Kidney (tissue), 14 donors: ENCODE data around the gene BACE1-AS. TPM values are rescaled to one million over a fixed set of nuclear protein-coding genes. Genes with fewer than 3 reads are reported as not detected.
"Not testable (repeated sequence)": the region's sequence is repeated elsewhere in the genome, so short reads cannot be mapped to it uniquely, and the experiment has no call there.

Experiments used
- DNase-seq, 5 donors: peaks; one replicate each; pipeline ENCODE4 v3.0.0-alpha.2; 2013 to 2020
- FAIRE-seq: peaks from 2 replicates; lab custom pipeline; 2012; peaks lifted over from hg19 to GRCh38; lab: Jason Lieb, UNC
- H3K27ac ChIP-seq, 2 donors: one replicate each; pipeline ENCODE4 v1.7.0; 2013; ENCODE audit warnings: low read depth in 2 of 2, low read length in 2 of 2, inconsistent platforms in 1 of 2
- H3K27me3 ChIP-seq: one replicate; pipeline ENCODE4 v1.7.1; 2013; ENCODE audit warnings: low read length, inconsistent platforms; ENCODE audit not compliant: control insufficient read depth, insufficient read depth
- H3K36me3 ChIP-seq, 3 donors: one replicate each; pipeline versions ENCODE4 v1.7.0 to v1.7.1; 2013; ENCODE audit warnings: low read length in 3 of 3, control low read depth in 1 of 3, inconsistent platforms in 1 of 3; ENCODE audit not compliant: insufficient read depth in 3 of 3, control insufficient read depth in 2 of 3
- H3K4me1 ChIP-seq, 3 donors: one replicate each; pipeline versions ENCODE4 v1.7.0 to v1.7.1; 2013; ENCODE audit warnings: low read length in 3 of 3, inconsistent platforms in 1 of 3, low read depth in 1 of 3; ENCODE audit not compliant: control insufficient read depth in 2 of 3, insufficient read depth in 2 of 3
- H3K4me3 ChIP-seq, 3 donors: one replicate each; pipeline versions ENCODE4 v1.7.0 to v1.8.1; 2013; ENCODE audit warnings: low read length in 3 of 3, control low read depth in 1 of 3, inconsistent platforms in 1 of 3
- H3K9ac ChIP-seq, 3 donors: one replicate each; pipeline versions ENCODE4 v1.7.0 to v1.7.1; 2013; ENCODE audit warnings: low read length in 3 of 3, control low read depth in 1 of 3, inconsistent platforms in 1 of 3
- H3K9me3 ChIP-seq, 3 donors: one replicate each; pipeline versions ENCODE4 v1.7.0 to v1.7.1; 2013; ENCODE audit warnings: low read length in 3 of 3, control low read depth in 1 of 3, inconsistent platforms in 1 of 3; ENCODE audit not compliant: control insufficient read depth in 2 of 3, insufficient read depth in 1 of 3
- intact Hi-C: fragments of 100-400 bp; cut with DNase I; formaldehyde crosslinking; loops from one replicate; pipeline ENCODE4 v1.11.1; 2022
- polyA plus RNA-seq: library from polyadenylated mRNA; stranded (reverse); fragments of 350-450 nt; fragmentation: Illumina TruSeq; extraction: RNeasy Lipid Tissue Mini Kit (QIAGEN cat#74804); gene quantifications from one replicate; pipeline ENCODE4 v1.2.3, GENCODE V29; 2014; ENCODE audit warnings: low read depth, low replicate concordance; ENCODE audit not compliant: insufficient read depth
- total RNA-seq: library from RNA; stranded (reverse); fragmentation: NEBNext Ultra II Directional; extraction: Animal tissue kit (Norgen Biotek cat#: 25700); gene quantifications from one replicate; pipeline ENCODE4 v1.2.1, GENCODE V29; 2021
- TF ChIP-seq, protein P1 (sequence below): IDR thresholded peaks from 3 replicates; pipeline ENCODE4 v1.5.1; 2012; ENCODE audit warnings: mild to moderate bottlenecking, moderate library complexity, borderline replicate concordance; ENCODE audit not compliant: insufficient read depth; ENCODE audit errors: extremely low read depth
- donor health status: control.
- donor health status: control.
- donor health status: control.
- donor health status: control.
- donor health status: control.
- donor health status: DM: yes; HTN: yes; CAD: no.
- donor health status: Normal renal cell carcinoma (clear cell type).

Gene BACE1-AS
- total and polyA plus RNA-seq, 2 donors from 2014 or later = 8.0 to 8.9 TPM

DNA sequence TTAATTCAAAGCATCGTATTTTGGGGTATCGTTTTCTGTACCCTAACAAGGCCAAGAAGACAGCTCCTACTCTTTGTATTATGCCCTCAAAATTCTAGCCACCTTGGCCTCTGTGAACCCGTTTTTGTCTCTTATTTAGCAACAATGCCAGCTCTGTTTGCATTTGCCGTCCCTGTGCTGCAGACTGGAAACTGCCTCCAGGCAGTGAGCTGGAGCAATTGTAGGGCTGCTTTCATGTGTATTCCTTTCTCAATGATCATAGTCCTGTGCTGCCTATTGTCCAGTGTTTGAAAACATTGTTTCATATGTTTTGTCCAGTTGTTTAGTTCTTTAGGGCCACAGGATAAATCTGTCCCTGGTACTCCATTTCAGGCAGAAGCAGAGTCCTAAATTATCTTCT, 19.9 kb upstream of the BACE1-AS start:
- no peak for FAIRE-seq
- intact Hi-C loops = no loop called here
- peaks cover 0 to 2% (median 2%) of the 10 kb centered on the region in 3 donors for H3K36me3 ChIP-seq
- H3K27me3 ChIP-seq = no peaks in the 10 kb centered on the region
- no peak overlapping the region for H3K9ac ChIP-seq
- no peaks in the 10 kb centered on the region for H3K9me3 ChIP-seq
- H3K4me1 ChIP-seq = no peaks in the 10 kb centered on the region
- TF ChIP-seq, protein P1, sequence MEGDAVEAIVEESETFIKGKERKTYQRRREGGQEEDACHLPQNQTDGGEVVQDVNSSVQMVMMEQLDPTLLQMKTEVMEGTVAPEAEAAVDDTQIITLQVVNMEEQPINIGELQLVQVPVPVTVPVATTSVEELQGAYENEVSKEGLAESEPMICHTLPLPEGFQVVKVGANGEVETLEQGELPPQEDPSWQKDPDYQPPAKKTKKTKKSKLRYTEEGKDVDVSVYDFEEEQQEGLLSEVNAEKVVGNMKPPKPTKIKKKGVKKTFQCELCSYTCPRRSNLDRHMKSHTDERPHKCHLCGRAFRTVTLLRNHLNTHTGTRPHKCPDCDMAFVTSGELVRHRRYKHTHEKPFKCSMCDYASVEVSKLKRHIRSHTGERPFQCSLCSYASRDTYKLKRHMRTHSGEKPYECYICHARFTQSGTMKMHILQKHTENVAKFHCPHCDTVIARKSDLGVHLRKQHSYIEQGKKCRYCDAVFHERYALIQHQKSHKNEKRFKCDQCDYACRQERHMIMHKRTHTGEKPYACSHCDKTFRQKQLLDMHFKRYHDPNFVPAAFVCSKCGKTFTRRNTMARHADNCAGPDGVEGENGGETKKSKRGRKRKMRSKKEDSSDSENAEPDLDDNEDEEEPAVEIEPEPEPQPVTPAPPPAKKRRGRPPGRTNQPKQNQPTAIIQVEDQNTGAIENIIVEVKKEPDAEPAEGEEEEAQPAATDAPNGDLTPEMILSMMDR = no peak
- no peak for DNase-seq
- H3K4me3 ChIP-seq = no peak overlapping the region
- no peak overlapping the region for H3K27ac ChIP-seq

DNA sequence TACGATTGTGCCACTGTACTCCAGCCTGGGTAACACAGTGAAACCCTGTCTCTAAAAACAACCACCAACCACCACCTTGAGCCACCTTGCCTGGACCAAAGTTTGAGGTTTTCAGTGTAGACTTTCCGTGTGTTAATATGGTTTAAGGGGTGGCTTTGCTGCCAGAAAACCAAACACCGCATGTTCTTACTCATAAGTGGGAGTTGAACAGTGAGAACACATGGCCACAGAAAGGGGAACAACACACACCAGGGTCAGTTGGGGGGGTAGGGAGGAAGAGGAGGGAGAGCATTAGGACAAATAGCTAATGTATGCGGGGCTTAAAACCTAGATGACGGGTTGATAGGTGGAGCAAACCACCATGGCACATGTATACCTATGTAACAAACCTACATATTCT, 19.0 kb upstream of the BACE1-AS start:
- H3K36me3 ChIP-seq, H3K27me3 ChIP-seq, H3K27ac ChIP-seq, FAIRE-seq, H3K4me1 ChIP-seq, intact Hi-C loops, DNase-seq, H3K9me3 ChIP-seq, H3K4me3 ChIP-seq, H3K9ac ChIP-seq: not testable (repeated sequence)

DNA sequence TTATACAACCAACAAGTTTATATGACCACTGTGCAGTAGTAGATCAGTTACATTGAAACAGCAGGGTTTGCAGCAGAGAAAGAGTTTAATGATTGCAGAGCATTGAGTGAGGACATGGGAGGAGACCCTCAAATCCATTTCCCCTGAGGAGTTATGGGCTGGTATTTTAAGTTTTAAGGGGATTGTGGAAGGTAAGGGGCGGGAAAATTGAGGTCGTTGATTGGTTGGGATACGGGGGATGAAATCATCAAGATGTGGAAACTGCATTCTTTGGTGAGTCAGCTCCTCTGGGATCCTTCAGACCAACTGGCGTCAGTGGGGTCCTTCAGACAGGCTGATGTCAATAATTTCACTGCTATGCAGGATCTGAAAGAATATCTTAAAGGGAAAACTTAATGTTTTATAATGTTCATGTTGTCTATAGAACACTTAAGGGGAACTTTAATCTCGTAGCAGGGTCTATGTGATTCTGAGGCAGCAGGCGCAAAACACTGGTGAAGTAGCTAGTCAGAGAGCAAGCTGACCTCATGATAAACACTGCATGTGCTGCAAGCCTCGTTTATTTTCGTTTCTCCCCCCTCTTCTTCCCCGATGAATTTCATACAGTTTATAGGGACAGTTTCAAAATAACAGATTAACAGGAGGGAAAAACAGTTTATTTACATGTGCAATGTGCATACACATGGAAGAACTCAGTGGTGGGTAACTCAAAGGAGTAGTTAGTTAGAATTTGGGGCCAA, 17.4 kb upstream of the BACE1-AS start:
- Histone ChIP-seq H3K27ac (no peak overlapping the region), H3K36me3 (peaks cover 0 to 2% (median 2%) of the 10 kb centered on the region in 3 donors), H3K4me1 (no peaks in the 10 kb centered on the region), H3K27me3 (no peaks in the 10 kb centered on the region), H3K9ac (no peak overlapping the region), H3K9me3 (no peaks in the 10 kb centered on the region), H3K4me3 (no peak overlapping the region)
- TF ChIP-seq, protein P1 = no peak
- no peak for FAIRE-seq
- intact Hi-C loops = no loop called here
- no peak for DNase-seq

DNA sequence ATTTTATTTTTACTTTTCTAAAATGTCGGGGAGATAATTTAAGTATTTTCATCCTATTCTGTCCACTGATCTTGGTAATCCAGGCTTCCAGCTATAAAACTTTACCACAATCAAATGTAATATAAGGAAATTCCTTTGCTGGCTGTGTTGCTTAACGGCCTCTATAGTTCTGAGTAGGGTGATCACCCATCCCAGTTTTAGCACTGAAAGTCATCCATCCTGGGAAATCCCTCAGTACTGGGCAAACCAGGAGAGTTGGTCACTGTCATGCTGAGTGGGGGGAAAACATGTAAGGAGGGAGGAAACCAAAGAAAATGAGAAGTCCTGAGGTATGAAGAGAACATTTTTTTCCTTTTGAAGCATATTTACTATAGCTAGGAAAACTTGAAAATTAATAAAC, 12.8 kb upstream of the BACE1-AS start:
- TF ChIP-seq, protein P1 = no peak
- Histone ChIP-seq H3K27ac (no peak overlapping the region), H3K4me3 (no peak overlapping the region), H3K36me3 (peaks cover 0 to 24% (median 12%) of the 10 kb centered on the region in 3 donors), H3K4me1 (no peaks in the 10 kb centered on the region), H3K9ac (no peak overlapping the region), H3K27me3 (no peaks in the 10 kb centered on the region), H3K9me3 (no peaks in the 10 kb centered on the region)
- DNase-seq (no peak), FAIRE-seq (no peak)
- intact Hi-C loops = no loop called here
